ENCODE data around the gene PDGFB. TPM values are rescaled to one million over a fixed set of nuclear protein-coding genes. Genes with fewer than 3 reads are reported as not detected.

PDGFB gene
- total RNA-seq, 1 donor from 2014 or later = 159 TPM

DNA sequence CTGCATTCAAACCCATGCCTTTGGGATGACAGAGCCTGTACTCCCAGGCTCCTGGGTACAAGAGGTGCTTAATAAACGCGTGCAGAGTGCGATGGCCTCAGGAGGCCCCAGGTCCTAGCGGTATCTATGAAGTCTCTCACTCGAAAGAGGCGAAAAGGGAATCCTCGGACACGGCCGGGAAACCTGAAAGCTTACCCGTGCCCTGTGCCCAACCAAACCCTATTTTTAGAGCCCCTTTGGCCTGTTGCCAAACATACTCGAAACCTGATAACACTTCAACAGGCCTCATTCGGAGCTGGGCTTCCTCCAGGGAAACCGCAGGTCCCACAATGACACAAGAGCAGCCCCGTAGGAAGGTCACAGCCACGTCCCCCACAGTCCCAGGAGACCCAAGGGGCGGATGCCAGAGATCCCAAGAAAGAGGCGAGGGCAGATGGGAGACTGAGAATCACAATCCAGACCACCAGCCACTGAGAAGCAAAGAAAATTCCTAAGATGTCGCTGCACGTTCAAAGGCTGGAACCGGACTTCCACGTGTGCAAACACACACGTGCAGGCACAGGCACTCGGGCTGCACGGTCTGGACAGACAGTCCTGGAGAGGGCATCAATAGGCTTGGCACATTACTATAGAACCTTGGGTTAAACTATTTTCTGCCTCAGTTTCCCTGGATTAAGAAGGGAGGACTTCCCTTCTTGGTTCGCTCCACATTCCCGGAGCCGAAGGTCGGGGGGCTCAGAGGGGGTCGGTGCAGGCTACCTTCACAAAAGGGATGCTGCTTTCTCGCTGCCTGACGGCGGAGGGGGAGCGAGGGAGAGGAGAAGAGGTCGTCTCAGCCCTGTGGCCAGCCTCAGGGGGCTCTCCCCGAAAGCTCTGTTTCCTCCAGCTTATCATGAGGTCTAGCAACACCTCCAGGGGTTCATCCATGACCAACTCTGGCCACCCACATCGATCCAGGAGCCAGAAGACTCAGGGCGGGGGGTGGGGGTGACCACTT lies 8.2 kb downstream of the PDGFB start:
- DNase-seq (ENCODE audit: low read depth) = no peak
- H3K4me3 ChIP-seq (ENCODE audit: low read depth, low read length) = no peak overlapping the region
- no peak for TF ChIP-seq CTCF (IDR thresholded peaks at IDR 0.05; ENCODE audit: insufficient read depth, low read length, poor library complexity, severe bottlenecking)

GRCh38 chr22:39234867-39235687 lies 9.7 kb downstream of the PDGFB start:
- TF ChIP-seq CTCF (IDR thresholded peaks at IDR 0.05; ENCODE audit: insufficient read depth, low read length, poor library complexity, severe bottlenecking) = no peak
- Histone ChIP-seq H3K27me3 (ENCODE audit: control insufficient read depth, insufficient read depth, low read length) (no peaks in the 10 kb centered on the region), H3K4me3 (ENCODE audit: low read depth, low read length) (no peak overlapping the region), H3K36me3 (ENCODE audit: control insufficient read depth, insufficient read depth, low read length) (peaks cover 2% of the 10 kb centered on the region)
- no peak for DNase-seq (ENCODE audit: low read depth)

More for the DNA sequence above, 8.2 kb downstream of the PDGFB start:
- Histone ChIP-seq H3K36me3 (ENCODE audit: control insufficient read depth, insufficient read depth, low read length) (peaks cover under 1% of the 10 kb centered on the region), H3K27me3 (ENCODE audit: control insufficient read depth, insufficient read depth, low read length) (no peaks in the 10 kb centered on the region)

- H3K36me3 ChIP-seq (ENCODE audit: control insufficient read depth, insufficient read depth, low read length) = peaks cover 2% of the 10 kb centered on the region
- no peak overlapping the region for H3K4me3 ChIP-seq (ENCODE audit: low read depth, low read length)
- DNase-seq (ENCODE audit: low read depth) = no peak
- no peaks in the 10 kb centered on the region for H3K27me3 ChIP-seq (ENCODE audit: control insufficient read depth, insufficient read depth, low read length)
- no peak for TF ChIP-seq CTCF (IDR thresholded peaks at IDR 0.05; ENCODE audit: insufficient read depth, low read length, poor library complexity, severe bottlenecking)
Measured at GRCh38 chr22:39234472-39234787, 10.4 kb downstream of the PDGFB start.

DNA sequence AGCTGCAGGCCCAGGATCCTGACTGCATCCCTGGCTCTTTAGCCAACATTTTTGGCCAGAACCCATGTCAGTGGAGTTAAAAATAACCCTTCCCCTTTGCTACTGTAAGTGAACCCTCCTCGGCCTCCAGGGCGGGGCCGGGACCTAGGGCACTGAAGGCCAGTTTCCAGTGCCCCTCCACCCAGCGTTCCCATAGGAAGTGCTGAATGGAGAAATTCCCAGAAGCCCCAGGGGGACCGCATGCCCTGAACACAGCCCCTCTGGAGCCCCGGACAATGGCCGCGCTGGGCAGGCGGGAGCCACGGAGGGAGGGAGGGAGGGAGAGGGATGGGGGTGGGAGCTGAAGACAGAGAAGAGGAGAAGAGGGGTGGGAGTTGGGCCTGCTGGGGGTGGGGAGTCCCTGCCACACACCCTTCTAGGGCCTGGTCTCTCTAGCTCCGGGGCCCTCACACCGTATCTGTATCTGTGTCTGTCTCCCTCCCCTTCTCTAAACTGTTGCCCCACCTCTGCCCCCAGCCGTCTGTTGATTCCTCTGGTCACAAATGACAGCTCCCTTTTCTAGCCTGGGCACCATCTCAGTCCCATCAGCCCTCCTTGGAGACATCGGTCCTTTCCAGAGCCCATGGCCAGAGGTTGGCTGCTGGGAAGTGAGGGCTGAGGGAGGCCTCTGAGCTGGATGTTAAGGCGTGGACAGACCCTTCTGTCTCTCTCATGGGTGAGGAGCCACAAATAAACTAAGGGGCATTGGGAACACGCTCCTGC lies 10.9 kb downstream of the PDGFB start:
- Histone ChIP-seq H3K36me3 (ENCODE audit: control insufficient read depth, insufficient read depth, low read length) (peaks cover 2% of the 10 kb centered on the region), H3K27me3 (ENCODE audit: control insufficient read depth, insufficient read depth, low read length) (no peaks in the 10 kb centered on the region), H3K4me3 (ENCODE audit: low read depth, low read length) (no peak overlapping the region)
- TF ChIP-seq CTCF (IDR thresholded peaks at IDR 0.05; ENCODE audit: insufficient read depth, low read length, poor library complexity, severe bottlenecking) = no peak
- DNase-seq (ENCODE audit: low read depth) = no peak

DNA sequence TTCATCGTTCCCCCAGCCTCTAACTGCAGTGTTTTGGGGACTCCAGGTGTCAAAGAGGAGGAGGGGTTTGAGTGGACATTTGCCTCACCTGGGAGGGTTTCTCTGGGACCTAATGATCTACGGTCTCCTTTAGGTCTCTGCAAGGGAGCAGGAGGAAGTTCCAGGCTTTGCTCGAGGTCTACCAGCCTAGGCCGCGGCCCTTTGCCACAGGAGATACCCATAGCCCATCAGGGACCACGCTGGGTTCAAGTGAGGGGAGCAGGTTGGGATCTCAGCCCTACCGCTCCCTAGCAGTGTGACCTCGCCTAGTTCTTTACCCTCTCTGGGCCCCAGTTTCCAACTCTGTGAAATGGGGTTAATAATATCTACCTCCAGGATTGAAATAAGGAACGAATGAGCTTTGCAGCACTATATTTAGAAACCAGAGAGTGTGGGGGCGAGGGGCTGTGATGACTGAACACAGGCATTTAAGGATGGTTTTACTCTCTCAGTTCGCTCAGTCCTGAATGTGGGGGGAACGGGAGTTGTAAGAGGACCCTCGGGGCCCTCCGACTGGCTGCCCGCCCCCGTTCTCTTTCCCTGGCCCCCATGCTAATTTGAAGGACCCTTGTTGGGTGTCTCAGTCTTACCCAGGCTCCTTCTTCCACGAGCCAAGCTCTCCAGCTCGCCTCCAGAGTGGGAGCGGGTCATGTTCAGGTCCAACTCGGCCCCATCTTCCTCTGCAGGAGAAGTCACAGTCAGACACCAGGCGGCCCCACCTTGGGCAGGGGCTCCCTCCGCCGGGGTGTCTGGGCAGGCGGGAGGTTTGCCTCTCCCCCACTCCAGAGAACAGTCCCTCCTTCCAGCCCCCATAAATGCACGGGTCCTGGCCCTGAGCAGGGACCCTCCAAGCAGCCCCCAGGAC lies 11.7 kb downstream of the PDGFB start:
- Histone ChIP-seq H3K36me3 (ENCODE audit: control insufficient read depth, insufficient read depth, low read length) (peaks cover 2% of the 10 kb centered on the region), H3K27me3 (ENCODE audit: control insufficient read depth, insufficient read depth, low read length) (no peaks in the 10 kb centered on the region), H3K4me3 (ENCODE audit: low read depth, low read length) (no peak overlapping the region)
- no peak for DNase-seq (ENCODE audit: low read depth)
- no peak for TF ChIP-seq CTCF (IDR thresholded peaks at IDR 0.05; ENCODE audit: insufficient read depth, low read length, poor library complexity, severe bottlenecking)
